WTC11 (cell line): ENCODE measurements around the gene C11orf21.

Experiments used
- CTCF ChIP-seq: fragments of 200-600 bp; IDR thresholded peaks from 2 replicates; pipeline ENCODE4 v1.8.0; 2022; ENCODE audit warnings: antibody characterized with exemption
- E2F5 ChIP-seq: sonication (generic); formaldehyde crosslinking; IDR thresholded peaks from 2 replicates; pipeline ENCODE4 v1.8.1; 2022; ENCODE audit warnings: mild to moderate bottlenecking, moderate library complexity, missing genetic modification reagents
- ZNF512 ChIP-seq: sonication (generic); formaldehyde crosslinking; IDR thresholded peaks from 2 replicates; pipeline ENCODE4 v1.8.1; 2022; ENCODE audit warnings: missing genetic modification reagents, borderline replicate concordance
- ZNF671 ChIP-seq: fragments of 250-450 bp; sonication (Bioruptor Pico); IDR thresholded peaks from 2 replicates; pipeline ENCODE4 v1.8.0; 2021; ENCODE audit warnings: mild to moderate bottlenecking

- TF ChIP-seq E2F5 (no peak), ZNF512 (CRISPR knock-in tag) (no peak), ZNF671 (CRISPR knock-in tag) (no peak), CTCF (no peak)
Measured at GRCh38 chr11:2298131-2298794, 3.5 kb downstream of the C11orf21 start.
